IMR-90 (cell line): ENCODE data around the gene SIGLEC11. TPM values are rescaled to one million over a fixed set of nuclear protein-coding genes. Genes with fewer than 3 reads are reported as not detected.

ENCODE experiments used
- ATAC-seq: fragments of 200-7000 bp; cut with Tn5 transposase; 2 replicates; pipeline ENCODE4 v1.9.1; 2020; ENCODE audit warnings: low read depth, mild to moderate bottlenecking, moderate library complexity
- BruUV-seq: library from RNA; stranded (reverse); fragments of 400-500 nt; replicated peaks from 2 replicates; lab custom pipeline; 2021; lab: Mats Ljungman, UMichigan
- CTCF ChIA-PET: fragments of 300-600 bp; formaldehyde crosslinking; extraction: SDS; loops from one replicate; lab custom pipeline; 2021; ENCODE audit warnings: antibody characterized with exemption; lab: Yijun Ruan, JAX
- POLR2A ChIA-PET: fragments of 300-600 bp; sonication (Branson Sonifier 250); formaldehyde crosslinking; loops from one replicate; lab custom pipeline; 2022; ENCODE audit warnings: antibody characterized with exemption; ENCODE audit not compliant: unreplicated experiment; lab: Charles Lee
- DNase-seq: peaks from one replicate; pipeline ENCODE4 v3.0.0; 2013
- H2AFZ ChIP-seq: replicated peaks from 2 replicates; pipeline ENCODE3; 2013; ENCODE audit warnings: low read length, mild to moderate bottlenecking; ENCODE audit not compliant: poor library complexity
- H2AK5ac ChIP-seq: 2 replicates; pipeline ENCODE4 v1.6.1; 2013; ENCODE audit warnings: low read depth, low read length, inconsistent platforms
- H2AK9ac ChIP-seq: replicated peaks from 2 replicates; pipeline ENCODE3; 2013; ENCODE audit warnings: mild to moderate bottlenecking, low read depth, low read length, moderate library complexity; ENCODE audit not compliant: poor library complexity
- H2BK120ac ChIP-seq: 2 replicates; pipeline ENCODE4 v1.6.1; 2013; ENCODE audit warnings: low read depth, low read length, inconsistent platforms
- H2BK15ac ChIP-seq: 3 replicates; pipeline ENCODE4 v1.6.1; 2013; ENCODE audit warnings: low read depth, low read length, inconsistent platforms
- H2BK20ac ChIP-seq: 2 replicates; pipeline ENCODE4 v1.6.1; 2013; ENCODE audit warnings: low read depth, mild to moderate bottlenecking, inconsistent platforms, low read length, moderate library complexity
- H2BK5ac ChIP-seq: 2 replicates; pipeline ENCODE4 v1.6.1; 2013; ENCODE audit warnings: mild to moderate bottlenecking, low read depth, low read length, inconsistent platforms; ENCODE audit not compliant: poor library complexity, severe bottlenecking
- H3K14ac ChIP-seq: replicated peaks from 2 replicates; pipeline ENCODE4 v1.6.1; 2013; ENCODE audit warnings: low read depth, low read length, inconsistent platforms
- H3K18ac ChIP-seq: 2 replicates; pipeline ENCODE4 v1.6.1; 2013; ENCODE audit warnings: low read depth, low read length, control low read depth
- H3K23ac ChIP-seq: 2 replicates; pipeline ENCODE4 v1.6.1; 2013; ENCODE audit warnings: low read depth, low read length, inconsistent platforms
- H3K27ac ChIP-seq: 2 replicates; pipeline ENCODE4 v1.5.1; 2013; ENCODE audit warnings: mild to moderate bottlenecking, control low read depth, low read length; ENCODE audit not compliant: insufficient read depth
- H3K27me3 ChIP-seq: 2 replicates; pipeline ENCODE4 v1.6.1; 2013; ENCODE audit warnings: low read length; ENCODE audit not compliant: control insufficient read depth, insufficient read depth
- H3K36me3 ChIP-seq: 2 replicates; pipeline ENCODE4 v1.6.1; 2013; ENCODE audit warnings: low read length, mixed read lengths; ENCODE audit not compliant: control insufficient read depth, insufficient read depth
- H3K4ac ChIP-seq: 2 replicates; pipeline ENCODE4 v1.6.1; 2013; ENCODE audit warnings: low read depth, low read length, inconsistent platforms
- H3K4me1 ChIP-seq: 2 replicates; pipeline ENCODE4 v1.6.1; 2013; ENCODE audit warnings: low read length, mixed read lengths; ENCODE audit not compliant: control insufficient read depth, insufficient read depth
- H3K4me2 ChIP-seq: 2 replicates; pipeline ENCODE4 v1.6.1; 2013; ENCODE audit warnings: low read depth, mild to moderate bottlenecking, control low read depth, low read length, moderate library complexity
- H3K4me3 ChIP-seq: 2 replicates; pipeline ENCODE4 v1.5.1; 2013; ENCODE audit warnings: low read depth, mild to moderate bottlenecking, control low read depth, low read length, moderate library complexity; ENCODE audit not compliant: insufficient read depth
- H3K56ac ChIP-seq: 2 replicates; pipeline ENCODE4 v1.6.1; 2013; ENCODE audit warnings: low read length, inconsistent platforms; ENCODE audit not compliant: insufficient read depth; ENCODE audit errors: extremely low read depth
- H3K79me1 ChIP-seq, 2 experiments: 2 replicates each; pipeline ENCODE4 v1.6.1; 2013; ENCODE audit warnings: low read length in 2 of 2, inconsistent platforms in 1 of 2, low read depth in 1 of 2
- H3K9ac ChIP-seq: 2 replicates; pipeline ENCODE4 v1.6.1; 2013; ENCODE audit warnings: low read depth, low read length, control low read depth
- H3K9me1 ChIP-seq: 2 replicates; pipeline ENCODE4 v1.6.1; 2013; ENCODE audit warnings: low read length, inconsistent platforms; ENCODE audit not compliant: insufficient read depth
- H3K9me3 ChIP-seq: 2 replicates; pipeline ENCODE4 v1.6.1; 2013; ENCODE audit warnings: low read length; ENCODE audit not compliant: control insufficient read depth, insufficient read depth
- H4K20me1 ChIP-seq: 2 replicates; pipeline ENCODE4 v1.6.1; 2013; ENCODE audit warnings: low read length, inconsistent platforms; ENCODE audit not compliant: insufficient read depth
- H4K5ac ChIP-seq: 2 replicates; pipeline ENCODE4 v1.6.1; 2013; ENCODE audit warnings: mild to moderate bottlenecking, low read depth, low read length, control low read depth
- H4K8ac ChIP-seq, 2 experiments: 2 replicates each; pipeline ENCODE4 v1.6.1; 2013; ENCODE audit warnings: low read depth in 2 of 2, low read length in 2 of 2, control low read depth in 1 of 2, inconsistent platforms in 1 of 2
- H4K91ac ChIP-seq: 2 replicates; pipeline ENCODE4 v1.6.1; 2013; ENCODE audit warnings: low read depth, low read length, inconsistent platforms; ENCODE audit not compliant: insufficient read depth
- BHLHE40 ChIP-seq: fragments of 150-350 bp; IDR thresholded peaks from 2 replicates; pipeline ENCODE4 v1.6.1; 2016; ENCODE audit warnings: mild to moderate bottlenecking, low read depth, low read length
- CEBPB ChIP-seq: IDR thresholded peaks from 2 replicates; pipeline ENCODE4 v1.6.1; 2012; ENCODE audit warnings: low read depth, low read length, improper control_type of control experiment
- CHD1 ChIP-seq: IDR thresholded peaks from 2 replicates; pipeline ENCODE4 v1.6.1; 2012; ENCODE audit warnings: low read depth, low read length, improper control_type of control experiment
- FOS ChIP-seq: fragments of 150-350 bp; IDR thresholded peaks from 2 replicates; pipeline ENCODE4 v1.6.1; 2016; ENCODE audit warnings: low read depth, low read length
- MAFK ChIP-seq: IDR thresholded peaks from 2 replicates; pipeline ENCODE4 v1.6.1; 2012; ENCODE audit warnings: low read depth, low read length, improper control_type of control experiment
- MAZ ChIP-seq: IDR thresholded peaks from 2 replicates; pipeline ENCODE4 v1.6.1; 2012; ENCODE audit warnings: low read depth, mild to moderate bottlenecking, low read length, improper control_type of control experiment, moderate library complexity, borderline replicate concordance
- MXI1 ChIP-seq: IDR thresholded peaks from 2 replicates; pipeline ENCODE4 v1.6.1; 2012; ENCODE audit warnings: low read depth, mild to moderate bottlenecking, low read length, moderate library complexity, borderline replicate concordance
- NFE2L2 ChIP-seq: fragments of 150-350 bp; IDR thresholded peaks from 2 replicates; pipeline ENCODE4 v1.6.1; 2016; ENCODE audit warnings: low read depth, mild to moderate bottlenecking, low read length
- POLR2A ChIP-seq: IDR thresholded peaks from 2 replicates; pipeline ENCODE4 v1.6.1; 2012; ENCODE audit warnings: mild to moderate bottlenecking, low read depth, low read length
- RAD21 ChIP-seq: IDR thresholded peaks from 2 replicates; pipeline ENCODE4 v1.6.1; 2012; ENCODE audit warnings: low read length, improper control_type of control experiment
- RCOR1 ChIP-seq: IDR thresholded peaks from 2 replicates; pipeline ENCODE4 v1.6.1; 2012; ENCODE audit warnings: mild to moderate bottlenecking, low read length, improper control_type of control experiment; ENCODE audit not compliant: insufficient replicate concordance
- RFX5 ChIP-seq: IDR thresholded peaks from 2 replicates; pipeline ENCODE4 v1.8.0; 2012; ENCODE audit warnings: low read depth, mild to moderate bottlenecking, low read length, moderate library complexity
- SMC3 ChIP-seq: fragments of 150-350 bp; IDR thresholded peaks from 2 replicates; pipeline ENCODE4 v1.6.1; 2016; ENCODE audit warnings: low read depth, mild to moderate bottlenecking, antibody characterized with exemption, low read length, moderate library complexity
- WGBS, 2 experiments: methylation state at CpG; one replicate each; pipeline versions ENCODE4 v1.1.5 to v1.1.7; 2013; ENCODE audit warnings: missing lambda C conversion rate in 2 of 2; ENCODE audit not compliant: insufficient read length in 1 of 2; ENCODE audit errors: extremely low coverage in 2 of 2; 5-methylcytosine and 5-hydroxymethylcytosine counted together
- dilution Hi-C: fragments of 300-500 bp; cut with HindIII; formaldehyde crosslinking; loops from one replicate; pipeline ENCODE4 v1.14.3; 2018; ENCODE audit warnings: low sequenced_read_pairs; ENCODE audit not compliant: unreplicated experiment
- in situ Hi-C: fragments of 300-500 bp; cut with MboI; formaldehyde crosslinking; loops from 3 replicates; pipeline ENCODE4 v1.14.3; 2019; ENCODE audit warnings: low sequenced_read_pairs, inconsistent platforms, mixed read lengths
- intact Hi-C: fragments of 100-400 bp; cut with micrococcal nuclease; formaldehyde crosslinking; loops from 2 replicates; pipeline ENCODE4 v1.10.0; 2022
- polyA plus RNA-seq, 3 experiments: library from polyadenylated mRNA; depleted of rRNA; stranded (reverse); fragments of >200 nt; gene quantifications; 2 replicates each; pipeline ENCODE4 v1.2.3, GENCODE V29; 2012; ENCODE audit warnings: low replicate concordance in 1 of 3
- total RNA-seq: library from RNA; depleted of rRNA; stranded (reverse); fragments of >200 nt; gene quantifications from 2 replicates; pipeline ENCODE4 v1.2.3, GENCODE V29; 2012
- TF ChIP-seq, protein P1 (sequence below): fragments of 150-350 bp; IDR thresholded peaks from 2 replicates; pipeline ENCODE4 v1.6.1; 2016; ENCODE audit warnings: low read depth, mild to moderate bottlenecking, low read length, moderate library complexity, borderline replicate concordance
- TF ChIP-seq, protein P2 (sequence below): fragments of 150-350 bp; IDR thresholded peaks from 2 replicates; pipeline ENCODE4 v1.6.1; 2017; ENCODE audit warnings: mild to moderate bottlenecking, antibody characterized with exemption, low read length, low read depth
- TF ChIP-seq, protein P3 (sequence below): conservative IDR thresholded peaks from 2 replicates; pipeline ENCODE4 v1.5.1; 2012; ENCODE audit warnings: mild to moderate bottlenecking, low read depth, low read length, improper control_type of control experiment

Gene SIGLEC11
- total and polyA plus RNA-seq, 2 of the 4 experiments (the other 2 are of a cell fraction), result not detected

GRCh38 chr19:49954933-49955332, 6.0 kb downstream of the SIGLEC11 start:
- H2AK9ac ChIP-seq, result no peak overlapping the region
- H3K27me3 ChIP-seq, result peaks cover 14% of the 10 kb centered on the region
- no peak overlapping the region for H2AK5ac ChIP-seq
- H3K36me3 ChIP-seq, result no peaks in the 10 kb centered on the region
- H3K4me2 ChIP-seq, result 0 out of 2 replicates have a peak overlapping the region, but pooled peaks have one; percentile 20
- in situ Hi-C loops (no loop called here), dilution Hi-C loops (no loop called here), intact Hi-C loops (no loop called here)
- H3K9me3 ChIP-seq, result no peaks in the 10 kb centered on the region
- BruUV-seq, result no TSS peak
- H2BK20ac ChIP-seq, result no peak overlapping the region
- H3K14ac ChIP-seq, result no peak overlapping the region
- H3K9me1 ChIP-seq, result no peaks in the 10 kb centered on the region
- no peaks in the 10 kb centered on the region for H3K4me1 ChIP-seq
- POLR2A ChIA-PET, result no interaction called here
- H4K8ac ChIP-seq, result no peak overlapping the region
- H4K5ac ChIP-seq, result no peak overlapping the region
- H2AFZ ChIP-seq, result peak overlapping the region; percentile 16
- H3K27ac ChIP-seq, result no peak overlapping the region
- no peaks in the 10 kb centered on the region for H3K79me1 ChIP-seq
- peak; percentile 16 for DNase-seq
- TF ChIP-seq, protein P1, sequence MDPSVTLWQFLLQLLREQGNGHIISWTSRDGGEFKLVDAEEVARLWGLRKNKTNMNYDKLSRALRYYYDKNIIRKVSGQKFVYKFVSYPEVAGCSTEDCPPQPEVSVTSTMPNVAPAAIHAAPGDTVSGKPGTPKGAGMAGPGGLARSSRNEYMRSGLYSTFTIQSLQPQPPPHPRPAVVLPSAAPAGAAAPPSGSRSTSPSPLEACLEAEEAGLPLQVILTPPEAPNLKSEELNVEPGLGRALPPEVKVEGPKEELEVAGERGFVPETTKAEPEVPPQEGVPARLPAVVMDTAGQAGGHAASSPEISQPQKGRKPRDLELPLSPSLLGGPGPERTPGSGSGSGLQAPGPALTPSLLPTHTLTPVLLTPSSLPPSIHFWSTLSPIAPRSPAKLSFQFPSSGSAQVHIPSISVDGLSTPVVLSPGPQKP, result no peak
- no peak for TF ChIP-seq CHD1
- TF ChIP-seq, protein P2, sequence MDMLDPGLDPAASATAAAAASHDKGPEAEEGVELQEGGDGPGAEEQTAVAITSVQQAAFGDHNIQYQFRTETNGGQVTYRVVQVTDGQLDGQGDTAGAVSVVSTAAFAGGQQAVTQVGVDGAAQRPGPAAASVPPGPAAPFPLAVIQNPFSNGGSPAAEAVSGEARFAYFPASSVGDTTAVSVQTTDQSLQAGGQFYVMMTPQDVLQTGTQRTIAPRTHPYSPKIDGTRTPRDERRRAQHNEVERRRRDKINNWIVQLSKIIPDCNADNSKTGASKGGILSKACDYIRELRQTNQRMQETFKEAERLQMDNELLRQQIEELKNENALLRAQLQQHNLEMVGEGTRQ, result no peak
- TF ChIP-seq MAFK, result no peak
- TF ChIP-seq RCOR1, result no peak
- TF ChIP-seq RFX5, result no peak
- no peak for TF ChIP-seq BHLHE40
- TF ChIP-seq, protein P3, sequence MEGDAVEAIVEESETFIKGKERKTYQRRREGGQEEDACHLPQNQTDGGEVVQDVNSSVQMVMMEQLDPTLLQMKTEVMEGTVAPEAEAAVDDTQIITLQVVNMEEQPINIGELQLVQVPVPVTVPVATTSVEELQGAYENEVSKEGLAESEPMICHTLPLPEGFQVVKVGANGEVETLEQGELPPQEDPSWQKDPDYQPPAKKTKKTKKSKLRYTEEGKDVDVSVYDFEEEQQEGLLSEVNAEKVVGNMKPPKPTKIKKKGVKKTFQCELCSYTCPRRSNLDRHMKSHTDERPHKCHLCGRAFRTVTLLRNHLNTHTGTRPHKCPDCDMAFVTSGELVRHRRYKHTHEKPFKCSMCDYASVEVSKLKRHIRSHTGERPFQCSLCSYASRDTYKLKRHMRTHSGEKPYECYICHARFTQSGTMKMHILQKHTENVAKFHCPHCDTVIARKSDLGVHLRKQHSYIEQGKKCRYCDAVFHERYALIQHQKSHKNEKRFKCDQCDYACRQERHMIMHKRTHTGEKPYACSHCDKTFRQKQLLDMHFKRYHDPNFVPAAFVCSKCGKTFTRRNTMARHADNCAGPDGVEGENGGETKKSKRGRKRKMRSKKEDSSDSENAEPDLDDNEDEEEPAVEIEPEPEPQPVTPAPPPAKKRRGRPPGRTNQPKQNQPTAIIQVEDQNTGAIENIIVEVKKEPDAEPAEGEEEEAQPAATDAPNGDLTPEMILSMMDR, result no peak
- no peak for TF ChIP-seq MXI1
- no peak for TF ChIP-seq FOS
- TF ChIP-seq POLR2A, result no peak
- no peak for TF ChIP-seq NFE2L2
- no peak for TF ChIP-seq MAZ
- TF ChIP-seq CEBPB, result no peak
- no peak for TF ChIP-seq SMC3
- no peak for TF ChIP-seq RAD21
- H3K9ac ChIP-seq, result no peak overlapping the region
- H3K56ac ChIP-seq, result no peak overlapping the region
- H3K18ac ChIP-seq, result no peak overlapping the region
- no peak overlapping the region for H3K4me3 ChIP-seq
- no peak overlapping the region for H2BK5ac ChIP-seq
- H3K4ac ChIP-seq, result no peak overlapping the region
- peak; percentile 62 for ATAC-seq
- H2BK120ac ChIP-seq, result no peak overlapping the region
- no peak overlapping the region for H2BK15ac ChIP-seq
- no peaks in the 10 kb centered on the region for H4K20me1 ChIP-seq
- H4K91ac ChIP-seq, result no peak overlapping the region
- WGBS, 2 experiments, result 19% methylated on average over 6 of the region's 11 CpGs; no CpG with 5 or more reads in 1 of the 2 experiments
- H3K23ac ChIP-seq, result no peak overlapping the region
- CTCF ChIA-PET, result no interaction called here
